ENCODE data around the gene DHX57. TPM values are rescaled to one million over a fixed set of nuclear protein-coding genes. Genes with fewer than 3 reads are reported as not detected.
"Not testable (repeated sequence)": the region's sequence is repeated elsewhere in the genome, so short reads cannot be mapped to it uniquely, and the experiment has no call there.

DHX57 gene
- total and polyA plus RNA-seq, 2 donors (not counting 3 experiments of a cell fraction or from before 2014, with no cell fraction given), result 8.7 to 28.2 TPM

- Histone ChIP-seq H3K9ac (replicated peaks; ENCODE audit: extremely low read depth, insufficient read depth, low read length) (no peak overlapping the region), H3K9me1 (replicated peaks; ENCODE audit: control insufficient read depth, extremely low read depth, insufficient read depth, low read length) (no peaks in the 10 kb centered on the region), H3K27ac (ENCODE audit: insufficient read depth, low read depth, low read length) (no peak overlapping the region), H3K27me3 (ENCODE audit: control insufficient read depth in 2 of 2, insufficient read depth in 2 of 2, low read length in 2 of 2) (no peaks in the 10 kb centered on the region), H3K9me3 (replicated peaks; ENCODE audit: control insufficient read depth, insufficient read depth, low read length) (no peaks in the 10 kb centered on the region), H3K4me3 (replicated peaks in 1 of 3; ENCODE audit: insufficient read depth in 1 of 3, low read depth in 1 of 3, low read length in 3 of 3) (no peak overlapping the region), H3K4me1 (ENCODE audit: control insufficient read depth, extremely low read depth, insufficient read depth, low read length) (no peaks in the 10 kb centered on the region), H2AFZ (ENCODE audit: low read depth, low read length) (no peak overlapping the region), H4K20me1 (replicated peaks; ENCODE audit: control insufficient read depth, extremely low read depth, insufficient read depth, low read length) (no peaks in the 10 kb centered on the region), H3K36me3 (ENCODE audit: control insufficient read depth in 2 of 2, extremely low read depth in 1 of 2, insufficient read depth in 2 of 2, low read length in 2 of 2) (peaks cover 3 to 4% of the 10 kb centered on the region in 2 experiments), H3K79me2 (ENCODE audit: control insufficient read depth, insufficient read depth, low read length) (no peaks in the 10 kb centered on the region), H3K4me2 (ENCODE audit: insufficient read depth, low read length) (no peak overlapping the region)
- BruUV-seq (replicated peaks), result no TSS peak
- intact Hi-C loops (cut with micrococcal nuclease) (no loop called here), dilution Hi-C loops (cut with MboI; ENCODE audit: extremely low pct_ligation_motif_present, low sequenced_read_pairs) (no loop called here)
- CTCF ChIA-PET, result no interaction called here
- no peak for TF ChIP-seq JUN (IDR thresholded peaks at IDR 0.05; ENCODE audit: borderline replicate concordance, insufficient read depth, insufficient read length, low read depth)
- TF ChIP-seq CTCF (IDR thresholded peaks at IDR 0.05; ENCODE audit: extremely low read depth in 1 of 2, insufficient read depth in 1 of 2, low read depth in 1 of 2, low read length in 2 of 2), result no peak
- no peak for TF ChIP-seq EZH2 (IDR thresholded peaks at IDR 0.05; ENCODE audit: borderline replicate concordance, low read depth, low read length, severe bottlenecking)
- TF ChIP-seq GATA2 (IDR thresholded peaks at IDR 0.05; ENCODE audit: insufficient read depth, insufficient read length, low read depth, low read length), result no peak
- TF ChIP-seq MAX (IDR thresholded peaks at IDR 0.05; ENCODE audit: insufficient read depth, insufficient read length), result no peak
- no peak for TF ChIP-seq POLR2AphosphoS5 (IDR thresholded peaks at IDR 0.05; ENCODE audit: insufficient read depth, low read depth, low read length)
- no peak for TF ChIP-seq POLR2A (IDR thresholded peaks at IDR 0.05; ENCODE audit: low read depth, low read length)
- TF ChIP-seq MYC (IDR thresholded peaks at IDR 0.05; ENCODE audit: low read depth, low read length), result no peak
- TF ChIP-seq FOS (IDR thresholded peaks at IDR 0.05; ENCODE audit: borderline replicate concordance, insufficient read depth, low read length), result no peak
- DNase-seq (ENCODE audit: low read depth, low spot score) (no peak), FAIRE-seq (no peak)
- POLR2A ChIA-PET, result interaction anchor here (0.6 to 1.0 kb wide), 2 partner anchors 77 to 930 kb away, joined by 3 read pairs; partner anchors contain the start of gene SRSF7
These were observed 47.3 kb downstream of the DHX57 start for GRCh38 chr2:38828460-38828859.

- H3K9me3 ChIP-seq (replicated peaks; ENCODE audit: control insufficient read depth, insufficient read depth, low read length); H2AFZ ChIP-seq (ENCODE audit: low read depth, low read length); intact Hi-C loops (cut with micrococcal nuclease); BruUV-seq (replicated peaks); DNase-seq (ENCODE audit: low read depth, low spot score); H4K20me1 ChIP-seq (replicated peaks; ENCODE audit: control insufficient read depth, extremely low read depth, insufficient read depth, low read length); H3K9ac ChIP-seq (replicated peaks; ENCODE audit: extremely low read depth, insufficient read depth, low read length); H3K79me2 ChIP-seq (ENCODE audit: control insufficient read depth, insufficient read depth, low read length); H3K9me1 ChIP-seq (replicated peaks; ENCODE audit: control insufficient read depth, extremely low read depth, insufficient read depth, low read length); CTCF ChIA-PET; H3K4me3 ChIP-seq (replicated peaks in 1 of 3; ENCODE audit: insufficient read depth in 1 of 3, low read depth in 1 of 3, low read length in 3 of 3); H3K27me3 ChIP-seq (ENCODE audit: control insufficient read depth in 2 of 2, insufficient read depth in 2 of 2, low read length in 2 of 2); H3K4me1 ChIP-seq (ENCODE audit: control insufficient read depth, extremely low read depth, insufficient read depth, low read length); H3K27ac ChIP-seq (ENCODE audit: insufficient read depth, low read depth, low read length); dilution Hi-C loops (cut with MboI; ENCODE audit: extremely low pct_ligation_motif_present, low sequenced_read_pairs); H3K36me3 ChIP-seq (ENCODE audit: control insufficient read depth in 2 of 2, extremely low read depth in 1 of 2, insufficient read depth in 2 of 2, low read length in 2 of 2); H3K4me2 ChIP-seq (ENCODE audit: insufficient read depth, low read length); FAIRE-seq: not testable (repeated sequence)
- POLR2A ChIA-PET, result interaction anchor here (1.0 kb wide), 1 partner anchor 76 kb away, joined by 3 read pairs; the partner anchor contains the start of gene SRSF7
These were observed 48.1 kb downstream of the DHX57 start for GRCh38 chr2:38827539-38828145.
